Measurements from ENCODE around the gene CDCA8. TPM values are rescaled to one million over a fixed set of nuclear protein-coding genes. Genes with fewer than 3 reads are reported as not detected.

Gene CDCA8
- total and polyA plus RNA-seq, 2 of the 13 experiments (the other 11 are each of a cell fraction or from before 2014, with no cell fraction given), result 24.1 to 38.6 TPM

- TF ChIP-seq ZNF816 (CRISPR knock-in tag; IDR thresholded peaks at IDR 0.05; ENCODE audit: borderline replicate concordance) (no peak), TEAD3 (CRISPR knock-in tag; optimal IDR thresholded peaks at IDR 0.05; ENCODE audit: borderline replicate concordance) (peak; percentile 21), MIER2 (CRISPR knock-in tag; IDR thresholded peaks at IDR 0.05) (peak; percentile 49), YEATS4 (CRISPR knock-in tag; IDR thresholded peaks at IDR 0.05; ENCODE audit: borderline replicate concordance) (peak; percentile 64; the same call in 1 of the 2 replicates), DNMT1 (CRISPR knock-in tag; IDR thresholded peaks at IDR 0.05) (no peak), TFE3 (CRISPR knock-in tag; IDR thresholded peaks at IDR 0.05) (peak; percentile 55), YEATS2 (CRISPR knock-in tag; IDR thresholded peaks at IDR 0.05; ENCODE audit: borderline replicate concordance) (0 out of 2 replicates have a peak, but pooled peaks have one; percentile 35), FOXP4 (CRISPR knock-in tag; IDR thresholded peaks at IDR 0.05) (peak; percentile 56), ZXDC (CRISPR knock-in tag; IDR thresholded peaks at IDR 0.05) (no peak), ZNF225 (CRISPR knock-in tag; IDR thresholded peaks at IDR 0.05) (no peak), GATAD2A (CRISPR knock-in tag; IDR thresholded peaks at IDR 0.05) (peak; percentile 82; the same call in 1 of the 2 replicates), MXI1 (IDR thresholded peaks at IDR 0.05; ENCODE audit: borderline replicate concordance, low read depth, low read length) (peak; percentile 23; the same call in 1 of the 3 replicates), POGZ (CRISPR knock-in tag; IDR thresholded peaks at IDR 0.05) (0 out of 2 replicates have a peak, but pooled peaks have one; percentile 32), HOXA3 (CRISPR knock-in tag; IDR thresholded peaks at IDR 0.05) (peak; percentile 64), HNF4G (IDR thresholded peaks at IDR 0.05; ENCODE audit: borderline replicate concordance, low read depth, low read length) (0 out of 2 replicates have a peak, but pooled peaks have one; percentile 31), HNF4G (CRISPR knock-in tag; IDR thresholded peaks at IDR 0.05; ENCODE audit: borderline replicate concordance, low read depth) (no peak), FOSL2 (CRISPR knock-in tag; IDR thresholded peaks at IDR 0.05) (peak; percentile 46), ZBTB8A (CRISPR knock-in tag; IDR thresholded peaks at IDR 0.05; ENCODE audit: borderline replicate concordance, low read depth) (no peak), ZNF766 (CRISPR knock-in tag; IDR thresholded peaks at IDR 0.05; ENCODE audit: borderline replicate concordance) (peak; percentile 59; the same call in 1 of the 2 replicates), CTCF (CRISPR knock-in tag; IDR thresholded peaks at IDR 0.05) (peak; percentile 22), ZNF34 (CRISPR knock-in tag; IDR thresholded peaks at IDR 0.05; ENCODE audit: borderline replicate concordance) (0 out of 2 replicates have a peak, but pooled peaks have one; percentile 74)
Measured at GRCh38 chr1:37723390-37724078, 31.2 kb downstream of the CDCA8 start (continued).

Data from HepG2 (cell line).